Measurements from ENCODE around the gene RPL19.
"Not testable (repeated sequence)": the region's sequence is repeated elsewhere in the genome, so short reads cannot be mapped to it uniquely, and the experiment has no call there.

RPL19 gene

DNA sequence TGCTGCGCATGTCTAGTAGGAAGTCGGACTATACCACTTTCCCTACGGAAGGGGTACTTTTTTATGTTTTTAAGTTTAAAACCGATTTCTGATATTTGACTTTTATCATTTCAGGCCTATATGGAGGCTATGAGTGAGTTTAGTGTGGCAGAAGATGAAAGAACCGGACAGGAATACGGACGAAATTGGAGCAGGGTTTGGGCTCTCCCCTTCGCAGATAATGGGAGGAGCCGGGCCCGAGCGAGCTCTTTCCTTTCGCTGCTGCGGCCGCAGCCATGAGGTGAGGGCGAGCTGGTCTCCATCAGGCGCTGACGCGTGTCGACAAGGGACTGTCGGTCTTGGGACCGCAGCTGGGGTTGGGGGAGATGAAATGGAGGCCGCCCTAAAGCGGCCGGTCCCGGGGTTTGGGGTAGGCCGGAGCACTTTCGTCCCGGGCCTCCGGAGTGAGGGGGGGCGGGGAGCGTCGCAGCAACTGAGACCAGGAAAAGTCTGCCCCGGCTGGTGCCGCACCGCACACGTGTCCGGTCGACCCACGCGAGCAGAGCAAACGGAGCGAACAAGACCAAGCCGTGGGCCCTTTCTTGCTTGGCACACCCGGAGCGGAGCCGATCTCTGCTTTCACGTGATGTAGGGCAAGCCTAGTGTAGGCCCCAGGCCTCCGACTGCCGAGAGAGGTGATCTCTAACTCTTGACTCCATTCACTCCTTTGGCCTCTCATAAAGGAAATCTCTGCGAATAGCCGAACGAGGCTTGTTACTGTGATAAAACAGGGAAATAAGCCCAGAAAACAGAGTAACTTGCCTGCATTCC is at the start of gene RPL19:
TSS of gene RPL19 (plus strand) at position 214 of the 810 bp plus-strand sequence. CDS start at position 276, 62 bp downstream.
- DNase-seq = peak in 9 of 10 donors; percentile 64 to 96 (median 77)
- intact Hi-C loops (cut with DNase I) = no loop called here

DNA sequence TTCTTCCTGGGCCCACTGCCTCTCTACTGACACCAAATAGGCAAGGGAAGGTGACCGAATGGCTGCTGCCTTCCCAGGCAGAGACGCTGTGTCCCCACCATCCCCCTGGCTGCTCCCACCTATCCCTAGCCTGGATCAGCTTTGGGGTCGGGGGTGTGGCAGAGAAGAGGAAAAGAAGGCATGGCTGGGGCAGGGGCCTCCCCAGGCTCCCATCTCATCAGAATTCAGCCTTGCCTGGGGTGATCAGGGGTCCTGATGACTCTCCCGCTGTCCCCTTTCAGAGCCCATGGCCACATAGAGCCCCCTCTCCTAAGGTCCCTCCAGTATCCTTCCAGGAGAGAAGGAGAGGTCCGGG is 49.3 kb upstream of the RPL19 start:
- intact Hi-C loops (cut with DNase I) = loop anchor here (5.0 kb wide), 2 partner anchors 47 to 278 kb away; partner anchors contain the start of genes CACNB1 and LASP1
- peak in 1 of 10 donors; percentile 66 for DNase-seq

DNA sequence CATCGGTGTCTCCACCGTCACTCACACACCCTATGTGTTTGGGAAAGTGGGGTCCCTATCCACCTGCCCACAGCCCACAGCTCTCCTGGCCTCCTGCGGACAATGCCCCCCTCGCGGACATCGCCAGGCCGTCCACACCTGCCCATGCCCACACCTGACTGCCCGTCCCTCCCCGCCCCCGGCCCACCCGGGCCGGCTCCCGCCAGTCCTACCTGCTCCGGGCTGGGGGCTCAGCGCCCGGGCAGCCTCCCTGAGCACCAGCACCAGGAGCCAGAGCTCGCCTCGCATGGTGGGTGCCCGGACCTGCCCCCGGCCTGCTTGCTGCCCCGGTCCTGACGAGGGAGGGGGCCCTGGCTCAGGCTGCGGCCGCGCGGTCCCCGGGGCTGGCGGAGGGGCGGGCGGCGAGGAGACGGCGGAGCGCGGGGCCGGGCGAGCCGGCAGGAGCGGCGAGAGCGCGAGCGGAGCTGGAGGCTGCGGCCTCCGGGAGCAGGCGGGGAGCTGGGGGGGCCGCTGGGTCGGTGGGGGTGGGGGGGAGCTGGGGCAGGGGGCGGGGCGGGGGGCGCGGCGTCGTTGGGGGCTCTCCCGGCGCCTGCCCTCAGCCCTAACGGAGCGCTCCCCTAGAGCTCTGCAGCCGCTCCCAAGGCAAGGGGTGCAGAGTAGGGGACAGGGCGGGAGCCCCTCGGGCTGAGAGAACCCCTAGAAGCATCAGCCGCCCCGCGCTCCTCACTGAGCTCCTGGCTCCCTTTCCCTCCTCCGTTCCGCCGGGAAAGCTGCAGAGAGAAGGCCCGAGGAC is 48.7 kb upstream of the RPL19 start, which contains the start of gene PLXDC1:
TSS of gene PLXDC1 (minus strand) at position 488 of the 793 bp plus-strand sequence. CDS start at position 288, 200 bp downstream.
- peak in 2 of 10 donors; percentile 73 to 82 for DNase-seq
- intact Hi-C loops (cut with DNase I) = loop anchor here (5.0 kb wide), 2 partner anchors 46 to 279 kb away; partner anchors contain the start of genes CACNB1 and LASP1

DNA sequence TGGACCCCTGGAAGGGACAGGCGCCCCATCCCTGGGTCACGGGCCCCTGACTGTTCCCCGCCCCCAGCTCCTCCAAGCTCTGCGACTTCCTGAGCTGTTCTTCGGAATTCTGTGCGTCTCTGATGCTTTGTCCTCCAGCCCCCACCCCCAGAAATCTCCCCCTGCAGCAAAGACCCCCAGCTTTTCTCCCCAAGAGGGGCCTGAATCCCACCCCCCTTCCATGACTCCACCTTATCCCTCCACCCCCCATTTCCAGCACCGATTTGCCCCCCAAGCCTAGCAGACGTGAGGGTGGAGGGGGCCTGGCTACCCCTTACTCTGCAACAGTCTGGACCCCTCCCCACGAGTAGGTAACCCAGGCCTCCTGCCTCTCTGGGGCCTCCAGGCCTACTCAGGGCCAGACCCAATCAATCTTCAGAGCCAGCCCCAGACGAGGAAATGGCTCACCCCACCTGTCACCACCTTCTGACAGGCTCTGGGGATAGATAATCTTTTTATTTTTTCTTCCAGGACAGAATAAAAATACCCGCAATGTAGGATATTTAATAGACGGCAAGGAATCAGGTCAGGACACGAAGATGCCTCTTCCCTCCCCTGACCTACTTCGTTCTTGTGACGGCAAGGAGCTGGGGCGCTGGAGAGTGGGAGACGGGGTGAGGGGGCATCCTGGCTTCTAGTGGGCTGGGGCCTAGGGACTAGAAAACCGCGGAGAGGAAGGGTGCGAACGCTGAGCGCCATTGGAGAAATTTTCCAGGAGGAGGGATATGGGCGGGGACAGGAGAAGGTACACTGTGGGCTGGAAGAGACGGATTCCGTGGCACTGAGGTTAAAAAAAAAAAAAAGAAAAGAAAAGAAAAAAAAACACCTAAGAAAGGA is 47.9 kb upstream of the RPL19 start:
- peak in 5 of 10 donors; percentile 42 to 93 (median 86) for DNase-seq
- intact Hi-C loops (cut with DNase I) = loop anchor here (2.0 to 5.0 kb wide), 3 partner anchors 45 to 280 kb away; partner anchors contain the start of genes CACNB1 and LASP1

DNA sequence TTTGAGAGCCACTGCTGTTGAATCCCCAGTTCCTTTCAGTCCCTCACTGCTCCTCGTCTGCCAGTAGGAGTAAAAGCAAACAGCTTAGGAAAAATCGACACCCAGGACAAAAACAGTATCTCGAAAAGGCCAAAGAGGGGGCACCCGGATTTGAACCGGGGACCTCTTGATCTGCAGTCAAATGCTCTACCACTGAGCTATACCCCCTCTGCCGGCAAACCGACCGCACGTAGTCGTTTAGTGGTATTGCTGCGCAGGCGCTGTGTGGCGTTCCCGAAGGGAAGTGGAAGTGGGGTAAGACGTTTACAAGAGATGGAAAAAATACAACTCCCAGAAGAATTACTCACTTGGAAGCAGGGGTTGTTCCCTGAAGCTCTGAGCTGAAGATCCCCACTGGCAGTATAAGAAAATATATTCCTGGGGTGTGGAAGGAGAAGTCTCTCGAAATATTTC is 46.5 kb upstream of the RPL19 start:
- DNase-seq = peak; percentile 93 to 99 (median 95)
- intact Hi-C loops (cut with DNase I) = loop anchor here (1.0 to 5.0 kb wide), 4 partner anchors 44 to 281 kb away; partner anchors contain the start of genes CACNB1 and LASP1

DNA sequence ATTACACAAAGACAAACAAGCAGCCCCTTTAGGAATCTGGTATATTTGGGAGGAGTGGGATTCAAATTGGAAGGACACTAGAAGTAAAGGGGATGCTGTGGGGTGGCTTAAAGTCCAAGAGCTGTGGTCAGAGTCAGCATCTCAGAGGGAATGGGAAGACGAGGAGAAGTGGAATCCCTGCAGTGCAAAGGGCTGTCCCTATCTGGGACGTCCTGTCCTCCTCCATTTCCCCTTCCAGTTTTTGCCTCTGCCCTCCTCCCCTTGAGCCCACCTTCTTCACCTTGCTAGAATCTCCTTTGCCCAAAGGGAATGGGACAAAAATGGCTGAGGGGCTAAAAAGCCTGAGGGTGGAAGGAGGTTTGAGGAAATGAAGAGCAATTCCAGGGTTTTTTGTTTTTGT is 44.4 kb upstream of the RPL19 start:
- DNase-seq = no peak
- intact Hi-C loops (cut with DNase I) = no loop called here

DNA sequence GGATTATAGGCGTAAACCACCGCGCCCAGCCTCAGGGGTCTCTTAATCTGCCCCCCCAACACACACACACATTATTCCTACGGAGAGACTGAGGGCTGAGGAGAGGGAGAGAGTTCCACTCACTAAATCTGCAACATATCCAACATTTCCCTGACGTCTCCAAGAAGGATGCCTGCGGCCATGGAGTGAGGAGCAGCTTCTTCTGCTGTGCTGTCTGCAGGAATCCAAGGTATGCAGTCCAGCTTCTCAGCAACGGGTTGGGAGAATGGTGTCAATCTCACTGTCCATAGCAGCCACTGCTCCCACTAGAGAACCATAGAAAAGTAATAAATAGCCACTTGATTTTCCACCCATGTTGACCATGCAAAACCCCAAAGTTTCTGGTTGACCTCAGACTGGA is 43.6 kb upstream of the RPL19 start:
- peak in 1 of 10 donors; percentile 33 for DNase-seq
- intact Hi-C loops (cut with DNase I) = no loop called here

DNA sequence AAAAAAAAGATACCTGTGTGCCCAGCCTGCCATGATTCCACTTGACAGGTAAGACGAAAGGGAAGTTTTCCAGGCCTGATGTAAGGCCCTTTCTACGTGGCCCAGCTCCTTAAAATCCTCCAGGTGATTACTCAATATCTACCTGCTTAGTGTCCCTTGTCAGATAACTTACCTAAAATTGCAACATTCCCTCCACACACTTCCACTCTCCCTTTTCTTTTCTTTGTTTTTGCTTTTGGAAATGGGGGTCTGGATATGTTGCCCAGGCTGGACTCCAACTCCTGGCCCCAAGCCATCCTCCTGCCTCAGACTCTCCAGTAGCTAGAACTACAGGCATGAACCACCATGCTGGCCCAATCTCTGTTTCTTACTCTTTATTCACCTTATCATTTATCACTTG is 41.5 kb upstream of the RPL19 start:
- intact Hi-C loops (cut with DNase I) = no loop called here
- DNase-seq = peak in 1 of 10 donors; percentile 29

DNA sequence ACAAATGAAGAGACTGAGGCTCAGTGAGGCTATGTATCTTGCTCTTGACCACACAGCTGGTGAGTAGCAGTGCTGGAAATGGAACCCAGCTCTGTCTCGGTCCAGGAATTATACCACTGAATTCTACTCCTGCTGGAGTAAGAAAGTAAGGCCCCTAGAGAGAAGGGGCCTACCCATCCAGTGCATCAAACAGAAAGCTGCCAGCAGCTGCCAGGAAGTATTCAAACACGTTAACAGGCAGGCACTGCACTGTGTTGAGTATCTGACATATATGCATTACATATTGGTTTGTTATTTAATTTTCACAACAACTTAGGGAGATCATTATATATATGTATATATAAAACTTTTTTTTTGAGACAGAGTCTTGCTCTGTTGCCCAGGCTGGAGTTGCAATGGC is 38.1 kb upstream of the RPL19 start:
- intact Hi-C loops (cut with DNase I) = no loop called here
- DNase-seq = no peak

DNA sequence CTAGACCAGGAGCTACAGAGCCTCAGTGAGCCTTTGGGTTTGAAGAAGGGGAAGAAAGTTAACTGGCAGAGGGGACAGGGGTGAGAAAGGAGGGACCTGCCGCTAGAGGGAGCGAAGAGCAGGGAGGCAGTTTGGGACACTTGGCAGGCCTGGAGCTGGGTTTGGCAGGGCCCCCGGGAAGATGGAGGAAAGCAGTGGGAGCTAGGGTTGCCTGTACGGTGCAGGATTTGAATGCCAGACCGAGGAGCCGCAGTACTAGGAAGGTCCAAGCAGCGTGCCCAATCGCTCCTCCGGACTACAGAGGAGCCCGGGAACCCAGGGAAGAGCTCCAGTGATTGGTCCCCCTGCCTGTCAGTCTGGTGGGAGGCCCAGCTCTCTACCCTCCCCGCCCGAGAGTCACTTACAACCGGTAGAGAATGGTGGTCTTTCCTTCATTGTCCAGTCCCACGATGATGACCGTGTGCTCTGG is 35.4 kb upstream of the RPL19 start:
- intact Hi-C loops (cut with DNase I) = no loop called here
- DNase-seq = peak; percentile 47 to 95 (median 71)

DNA sequence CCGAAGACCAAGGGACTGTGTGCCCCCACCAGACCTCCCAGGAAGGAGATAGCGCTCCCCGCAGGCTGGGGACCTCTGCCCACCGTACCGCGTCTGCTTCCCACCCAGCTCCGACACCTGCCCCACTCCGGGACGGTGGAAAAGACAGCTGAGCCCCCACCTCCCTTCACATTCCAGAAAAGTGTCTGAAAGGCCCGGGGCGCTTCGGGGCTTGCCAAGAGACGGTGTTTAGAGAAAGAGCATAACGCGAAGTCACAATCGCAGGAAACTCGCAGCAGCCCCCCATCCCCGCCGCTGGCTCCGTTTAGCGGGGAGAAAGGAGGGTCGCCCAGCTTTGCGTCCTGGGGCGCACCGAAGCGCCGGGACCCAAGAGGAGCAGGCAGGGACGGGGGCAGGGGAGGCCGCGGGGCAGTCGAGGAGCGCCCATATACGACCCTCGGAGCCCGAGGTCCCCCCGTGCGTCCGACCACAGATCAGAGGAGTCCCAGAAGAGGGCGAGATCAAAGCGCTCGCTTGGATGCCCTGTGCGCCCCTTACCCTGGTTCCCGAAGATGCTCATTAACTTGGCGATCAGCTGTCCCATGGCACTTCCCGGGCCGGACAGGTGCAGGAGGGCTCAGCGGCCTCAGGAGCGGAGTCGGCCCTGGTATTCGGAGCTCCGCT is 34.8 kb upstream of the RPL19 start:
- DNase-seq = no peak
- intact Hi-C loops (cut with DNase I) = no loop called here

DNA sequence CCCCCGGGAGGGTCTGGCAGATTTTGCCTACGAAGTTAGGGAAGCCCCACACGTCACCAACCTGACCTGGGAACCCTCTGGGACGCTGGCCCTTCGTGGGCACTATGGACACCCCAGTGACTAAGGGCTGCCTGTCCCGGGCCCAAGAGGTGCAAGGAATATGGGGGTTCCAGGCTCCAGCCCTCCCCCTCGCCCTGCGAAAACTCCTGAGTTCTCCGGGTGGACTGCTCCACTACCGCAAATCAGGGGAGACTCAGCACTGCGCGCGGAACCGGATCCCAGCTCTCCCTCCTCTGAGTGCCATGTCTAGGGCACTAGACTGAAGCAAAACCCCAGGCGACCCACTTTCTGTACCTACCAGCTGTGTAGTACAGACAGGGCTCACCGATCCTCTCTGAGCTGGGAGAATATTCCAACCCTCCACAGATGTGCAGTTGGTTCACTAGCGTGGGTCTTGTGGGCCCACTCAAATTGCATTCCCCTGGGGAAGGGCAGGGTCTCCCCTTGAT is 34.2 kb upstream of the RPL19 start, which contains the start of gene ARL5C:
TSS of gene ARL5C (minus strand) at position 321 of the 509 bp plus-strand sequence. CDS start 401 bp downstream, outside the sequence.
- no peak for DNase-seq
- intact Hi-C loops (cut with DNase I) = no loop called here

DNA sequence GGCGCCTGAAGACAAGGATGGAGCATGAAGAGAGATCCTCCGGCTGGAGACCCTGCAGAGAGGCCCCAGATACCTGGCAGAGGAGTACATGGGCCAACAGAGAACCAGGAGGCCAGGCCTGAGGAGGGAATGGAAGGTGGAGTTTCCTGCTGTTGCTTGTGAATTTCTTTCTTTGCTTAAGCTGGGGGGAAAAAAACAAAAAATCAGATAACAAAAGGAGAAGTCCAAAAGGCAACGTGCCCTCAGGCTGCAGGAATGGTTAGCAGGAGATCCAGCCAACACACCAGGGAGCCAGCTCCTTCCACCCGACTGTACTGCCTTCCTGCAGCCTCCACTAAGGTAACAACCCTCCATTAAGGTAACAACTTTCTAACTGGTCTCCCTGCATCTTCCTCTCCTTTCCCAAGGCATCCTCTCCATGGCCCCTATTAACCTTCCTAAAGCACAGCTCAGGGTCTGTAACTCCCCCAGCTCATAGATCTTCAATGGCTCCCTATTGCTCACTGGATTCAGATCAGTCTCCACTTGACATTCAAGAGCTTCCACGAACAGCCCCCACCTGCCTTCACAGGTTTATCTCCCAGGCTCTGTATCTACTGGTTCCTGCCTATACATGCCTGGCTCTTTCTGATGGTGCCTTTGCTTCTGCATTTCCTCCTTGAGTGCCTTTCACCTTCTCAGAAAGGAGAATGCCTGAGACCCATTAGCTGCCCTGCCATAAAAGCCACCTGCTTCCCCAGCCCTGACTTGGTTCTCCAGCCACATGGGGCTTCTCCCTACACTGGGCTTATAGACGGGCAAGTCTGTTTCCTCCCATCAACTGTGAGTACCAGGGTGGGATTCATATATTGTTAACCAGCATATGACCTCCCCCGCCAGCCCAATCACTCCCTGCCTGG is 33.4 kb upstream of the RPL19 start:
- DNase-seq = no peak
- intact Hi-C loops (cut with DNase I) = no loop called here

DNA sequence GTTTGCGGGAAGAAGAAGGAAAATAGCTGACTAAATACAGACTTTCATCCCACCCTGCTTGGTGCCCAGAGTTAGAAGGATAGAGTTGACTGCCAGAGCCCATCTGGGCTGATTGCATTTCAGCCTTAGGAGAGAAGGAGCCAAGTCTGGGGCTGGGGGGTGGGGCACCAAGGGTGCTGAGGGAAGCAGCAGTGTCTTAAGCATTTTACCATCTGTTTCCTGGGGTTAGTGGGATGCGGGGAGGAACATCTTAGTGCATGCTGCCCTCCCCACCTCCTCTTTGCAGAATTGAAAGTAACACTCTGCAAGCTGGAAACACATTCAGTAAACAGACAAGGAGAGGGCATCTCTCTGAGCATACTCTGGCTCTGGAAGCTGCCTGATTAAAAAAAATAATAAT is 32.6 kb upstream of the RPL19 start:
- intact Hi-C loops (cut with DNase I) = no loop called here
- no peak for DNase-seq

DNA sequence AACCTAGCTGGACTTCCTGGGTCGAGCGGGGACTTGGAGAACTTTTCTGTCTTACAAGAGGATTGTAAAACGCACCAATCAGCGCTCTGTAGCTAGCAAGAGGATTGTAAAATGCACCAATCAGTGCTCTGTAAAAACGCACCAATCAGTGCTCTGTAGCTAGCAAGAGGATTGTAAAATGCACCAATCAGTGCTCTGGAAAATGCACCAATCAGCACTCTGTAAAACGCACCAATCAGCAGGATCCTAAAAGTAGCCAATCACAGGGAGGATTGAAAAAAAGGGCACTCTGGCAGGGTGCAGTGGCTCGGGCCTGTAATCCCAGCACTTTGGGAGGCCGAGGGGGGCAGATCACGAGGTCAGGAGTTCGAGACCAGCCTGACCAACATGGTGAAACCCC is 31.6 kb upstream of the RPL19 start:
- DNase-seq; intact Hi-C loops (cut with DNase I): not testable (repeated sequence)

DNA sequence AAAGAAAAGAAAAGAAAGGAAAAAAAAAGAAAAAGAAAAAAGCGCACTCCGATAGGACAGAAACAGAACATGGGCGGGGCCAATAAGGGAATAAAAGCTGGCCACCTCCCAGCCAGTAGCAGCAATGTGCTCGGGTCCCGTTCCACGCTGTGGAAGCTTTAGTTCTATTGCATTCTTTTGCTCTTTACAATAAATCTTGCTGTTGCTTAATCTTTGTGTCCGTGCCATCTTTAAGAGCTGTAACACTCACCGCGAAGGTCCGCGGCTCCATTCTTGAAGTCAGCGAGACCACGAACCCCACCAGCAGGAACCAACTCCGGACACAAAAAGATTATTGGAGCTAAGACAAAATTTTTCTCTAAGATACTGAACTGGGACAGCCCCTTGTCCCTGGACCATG is 31.0 kb upstream of the RPL19 start:
- DNase-seq = no peak
- intact Hi-C loops (cut with DNase I) = no loop called here

DNA sequence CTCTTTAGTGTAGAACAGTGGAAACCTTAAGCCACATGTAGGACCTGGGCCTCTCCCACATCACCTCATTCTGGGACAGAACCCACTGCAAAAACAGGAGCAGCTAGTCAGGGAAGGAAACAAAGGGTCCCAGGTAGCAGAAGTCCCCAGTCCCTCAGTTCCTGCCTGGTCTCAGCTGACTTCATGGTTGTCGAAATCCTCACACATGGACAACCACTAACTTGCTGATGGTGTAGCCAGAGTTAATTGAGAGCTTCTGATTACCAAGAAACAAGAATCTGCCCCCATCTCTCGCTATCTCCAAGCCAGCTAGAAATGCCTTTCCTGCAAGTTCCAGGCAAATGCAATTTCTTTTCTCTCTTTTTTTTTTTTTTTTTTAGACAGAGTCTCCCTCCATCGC is 30.6 kb upstream of the RPL19 start:
- intact Hi-C loops (cut with DNase I) = no loop called here
- DNase-seq = no peak

DNA sequence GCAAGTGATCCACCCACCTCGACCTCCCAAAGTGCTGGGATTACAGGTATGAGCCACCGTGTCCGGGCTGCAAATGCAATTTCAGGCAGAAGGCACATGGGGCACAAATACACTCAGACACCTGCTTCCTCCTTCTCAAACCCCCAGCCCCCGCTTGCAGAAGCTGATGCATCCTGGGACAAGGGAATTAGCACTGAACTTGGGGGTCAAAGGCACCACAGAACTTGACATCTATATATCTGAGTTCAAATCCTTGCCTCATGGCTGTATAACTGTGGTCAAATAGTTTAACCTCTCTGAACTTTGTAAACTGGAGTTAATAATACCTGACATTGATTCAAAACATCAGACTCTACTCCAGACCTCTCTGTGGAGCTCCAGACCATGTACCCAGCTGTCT is 30.0 kb upstream of the RPL19 start:
- no peak for DNase-seq
- intact Hi-C loops (cut with DNase I) = no loop called here
